HPDE6-E6E7 (cell line): ENCODE measurements around the gene AHRR.

ENCODE experiments used
- DNase-seq: peaks from one replicate; pipeline ENCODE4 v3.0.0; 2011; ENCODE audit warnings: missing footprints; ENCODE audit errors: extremely low spot score

Gene AHRR

GRCh38 chr5:320524-321229 lies 837 bp upstream of the AHRR start:
- DNase-seq, result no peak

GRCh38 chr5:321726-322251 lies 275 bp downstream of the AHRR start:
- no peak for DNase-seq

- no peak for DNase-seq
Observed at GRCh38 chr5:322281-322941, 897 bp downstream of the AHRR start.

- no peak for DNase-seq
Observed at GRCh38 chr5:322942-323879, 1.7 kb downstream of the AHRR start.

GRCh38 chr5:324736-325612 lies 3.5 kb downstream of the AHRR start:
- DNase-seq, result no peak

GRCh38 chr5:326109-326508 lies 4.6 kb downstream of the AHRR start:
- no peak for DNase-seq

- DNase-seq, result no peak
Observed at GRCh38 chr5:329121-329735, 7.7 kb downstream of the AHRR start.

- no peak for DNase-seq
Observed at GRCh38 chr5:329768-330167, 8.3 kb downstream of the AHRR start.

GRCh38 chr5:332843-333242 lies 11.3 kb downstream of the AHRR start:
- no peak for DNase-seq

- no peak for DNase-seq
Observed at GRCh38 chr5:333945-334344, 12.4 kb downstream of the AHRR start.

- no peak for DNase-seq
Observed at GRCh38 chr5:334903-335739, 13.6 kb downstream of the AHRR start.

GRCh38 chr5:335740-336038 lies 14.2 kb downstream of the AHRR start:
- no peak for DNase-seq

- no peak for DNase-seq
Observed at GRCh38 chr5:337563-338130, 16.1 kb downstream of the AHRR start.

GRCh38 chr5:342501-343460 lies 21.3 kb downstream of the AHRR start:
- no peak for DNase-seq

GRCh38 chr5:343461-344401 lies 22.2 kb downstream of the AHRR start:
- peak; percentile 52 for DNase-seq

- DNase-seq, result no peak
Observed at GRCh38 chr5:344668-345067, 23.2 kb downstream of the AHRR start.

- no peak for DNase-seq
Observed at GRCh38 chr5:345404-346195, 24.1 kb downstream of the AHRR start.
